ENCODE data around the gene GFRA1. TPM values are rescaled to one million over a fixed set of nuclear protein-coding genes. Genes with fewer than 3 reads are reported as not detected.

Gene GFRA1
- polyA plus RNA-seq, 3 donors = 16.7 to 22.8 (median 22.4) TPM

DNA sequence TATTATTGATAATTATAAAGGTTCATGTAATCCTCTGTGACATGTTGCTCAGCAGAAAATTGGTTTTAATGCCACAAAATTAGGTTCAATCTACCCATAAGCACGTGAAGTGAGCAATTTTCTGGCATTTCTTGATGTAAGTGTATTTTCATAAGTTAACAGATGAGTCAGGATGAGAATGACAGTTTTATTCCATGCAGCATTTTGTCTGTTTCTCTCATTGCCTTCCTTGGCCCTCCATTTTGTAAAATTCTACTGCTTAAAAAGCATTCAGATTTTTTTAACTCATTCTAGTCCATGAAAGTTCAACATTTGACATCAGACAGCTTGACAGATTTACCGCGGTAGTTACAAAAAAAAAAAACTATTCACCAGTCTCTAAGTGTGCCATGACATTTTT lies 4.0 kb upstream of the GFRA1 start:
- DNase-seq = no peak

DNA sequence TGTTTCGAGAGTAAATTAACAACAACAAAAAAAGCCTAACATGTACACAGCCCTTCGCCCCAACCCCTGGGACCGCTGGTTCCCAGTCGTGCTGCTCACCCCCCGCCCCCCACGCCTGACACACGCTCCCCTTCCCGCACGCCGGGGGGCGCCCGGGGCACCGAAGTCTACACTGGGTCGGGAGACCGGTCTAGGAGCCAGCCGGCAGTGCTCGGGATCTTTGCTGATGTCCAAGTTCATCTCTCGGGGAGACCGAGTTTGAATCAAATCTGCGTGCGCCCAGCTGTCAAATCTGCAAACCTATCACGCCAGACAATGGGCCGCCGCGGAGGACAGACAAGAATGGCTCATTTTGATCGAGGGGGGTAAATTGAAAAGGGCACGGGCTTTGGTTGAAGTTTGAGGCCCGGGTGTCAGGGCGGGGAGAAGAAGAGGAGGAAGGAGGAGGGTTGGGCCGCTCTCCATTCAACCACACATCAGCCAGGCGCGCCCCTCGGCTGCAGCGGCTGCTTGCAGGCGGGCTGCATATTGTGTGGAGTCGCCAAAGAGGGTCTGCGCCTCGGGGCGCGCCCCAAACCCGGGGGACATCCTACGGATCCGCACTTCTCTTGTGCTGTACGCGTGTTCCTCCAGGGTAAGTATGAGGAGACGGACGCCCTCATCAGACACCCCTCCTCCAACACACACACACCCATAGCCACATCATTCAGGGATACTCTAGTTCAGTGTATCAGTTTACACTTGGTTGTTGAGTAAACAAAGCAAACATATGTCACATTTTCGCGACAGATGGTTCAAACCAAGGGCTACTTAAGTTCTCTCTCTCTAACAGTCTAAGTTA lies 1.3 kb upstream of the GFRA1 start:
- DNase-seq = no peak

DNA sequence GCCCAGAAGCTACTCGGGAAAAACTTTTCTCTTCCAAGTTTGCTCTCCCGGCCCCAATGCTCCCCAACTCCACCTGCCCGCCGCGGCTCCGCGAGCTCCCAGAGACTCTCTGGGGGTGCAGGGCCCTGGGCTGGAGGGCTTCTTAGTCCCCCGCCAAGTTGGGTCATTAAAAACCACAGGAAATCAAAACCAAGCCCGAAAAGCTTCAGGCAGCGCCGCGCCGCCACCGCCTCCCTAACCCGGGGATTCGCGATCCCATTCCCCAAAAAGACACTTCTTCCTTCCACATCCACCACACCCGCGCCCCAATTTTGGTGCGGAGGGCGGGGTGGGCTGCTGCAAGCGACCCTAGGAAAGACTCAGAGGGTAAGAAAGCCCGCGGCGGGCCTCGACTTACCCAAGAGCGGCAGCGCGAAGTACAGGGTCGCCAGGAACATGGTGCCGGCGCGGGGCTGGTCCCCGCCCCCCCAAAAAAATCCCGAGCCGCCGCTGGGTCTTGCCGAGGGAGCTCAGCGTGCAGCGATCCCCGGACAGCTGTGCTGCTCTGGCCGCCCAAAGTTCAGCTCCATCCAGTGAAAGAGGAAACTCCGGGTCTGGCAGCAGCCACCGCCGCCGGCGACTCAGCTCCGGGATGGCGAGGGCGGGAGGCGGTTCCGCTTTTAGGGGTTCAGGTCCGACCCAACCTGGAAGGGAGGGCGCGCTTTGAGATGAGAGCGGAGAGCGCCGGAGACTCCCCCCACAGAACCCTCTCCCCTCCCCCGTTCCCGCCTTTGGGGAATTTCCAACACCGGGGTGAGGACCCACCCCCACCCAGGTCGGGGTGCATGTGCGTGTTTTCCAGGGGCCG lies 1.2 kb downstream of the GFRA1 start:
- no peak for DNase-seq

DNA sequence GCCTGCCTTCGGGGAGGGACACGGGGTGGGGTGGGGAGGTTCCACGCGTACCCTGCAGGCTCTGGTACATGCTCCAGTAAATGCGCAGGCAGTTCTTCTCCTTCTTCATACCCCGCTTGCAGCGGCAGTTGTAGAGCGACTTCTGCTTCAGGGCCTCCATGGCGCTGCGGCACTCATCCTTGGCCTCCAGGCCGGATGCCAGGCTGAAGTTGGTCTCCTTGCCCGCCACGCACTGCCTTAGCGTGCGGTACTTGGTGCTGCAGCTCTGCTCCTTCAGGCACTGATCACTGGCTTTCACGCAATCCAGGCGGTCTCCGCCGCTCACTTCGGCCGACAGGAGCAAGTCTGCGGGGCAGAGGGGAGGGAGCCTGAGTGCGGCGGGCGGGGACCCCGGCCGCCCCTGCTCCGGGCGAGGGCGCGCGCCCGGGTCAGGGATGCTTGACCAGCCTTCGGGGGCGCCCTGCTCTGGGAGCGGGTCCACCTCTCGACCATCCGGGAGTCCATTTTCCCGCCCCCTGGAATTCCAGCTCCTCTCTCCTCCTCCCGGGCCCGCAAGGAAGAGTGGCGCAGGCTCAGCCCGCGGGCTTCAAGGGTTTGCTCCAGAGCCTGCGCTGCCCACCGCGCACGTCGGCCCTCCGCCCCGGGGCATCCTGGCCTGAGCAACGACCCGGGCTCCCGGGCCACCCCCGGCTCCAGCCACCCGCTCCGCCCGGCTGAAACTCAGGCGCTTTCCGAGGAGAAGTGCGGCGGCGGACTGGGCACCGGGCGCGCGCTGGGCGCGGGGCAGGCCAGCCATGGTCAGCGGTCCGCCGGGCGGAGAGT lies 2.0 kb downstream of the GFRA1 start:
- no peak for DNase-seq

DNA sequence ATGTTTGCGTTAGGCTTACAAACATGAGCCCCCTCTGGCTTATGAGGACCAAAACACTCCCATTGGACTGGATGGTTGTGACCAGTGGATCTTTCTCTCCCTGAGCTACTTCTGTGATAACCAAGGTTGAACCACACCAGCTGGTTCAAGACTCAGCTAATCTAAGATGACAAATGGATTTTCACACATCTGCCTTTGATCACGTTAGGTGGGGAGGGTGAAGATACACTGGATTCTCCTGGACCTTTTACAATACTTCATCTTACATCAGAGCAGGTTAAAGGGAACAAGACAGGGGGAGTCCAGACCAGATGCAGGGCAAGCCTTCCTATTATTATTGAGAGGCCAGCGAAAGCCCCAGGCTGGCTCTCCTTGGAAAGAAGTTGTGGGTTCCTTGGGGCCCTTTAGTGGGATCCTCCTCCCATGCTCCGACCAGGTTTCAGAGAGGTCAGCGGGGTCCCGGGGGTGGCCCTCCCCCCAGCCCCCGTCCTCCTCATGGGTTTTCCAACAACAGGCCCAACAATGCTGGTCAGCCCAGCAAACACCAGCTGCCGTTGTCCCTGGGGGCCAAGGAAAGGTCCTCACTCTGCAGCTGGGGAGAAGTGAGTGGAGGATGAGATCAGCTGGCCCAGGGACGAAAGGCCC lies 2.8 kb downstream of the GFRA1 start:
- no peak for DNase-seq

DNA sequence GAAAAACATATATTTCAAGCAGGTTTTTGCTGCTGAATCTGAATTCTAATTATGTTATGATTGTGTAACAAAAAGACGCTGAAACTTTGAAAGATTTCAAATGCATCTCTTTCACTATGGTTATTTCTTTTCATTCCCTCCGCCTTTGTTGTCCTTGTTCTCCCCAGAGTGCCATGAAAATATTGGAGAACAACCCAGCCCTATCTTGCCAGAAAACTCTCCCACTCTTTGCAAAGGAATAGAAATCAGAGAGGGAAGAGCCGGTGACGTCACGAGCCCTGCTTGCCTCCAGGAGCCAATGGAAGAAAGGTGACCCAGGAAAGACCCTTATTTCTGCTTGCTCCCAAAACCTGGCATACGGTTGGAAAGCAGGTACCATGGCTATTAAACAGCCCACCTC lies 3.4 kb downstream of the GFRA1 start:
- no peak for DNase-seq

DNA sequence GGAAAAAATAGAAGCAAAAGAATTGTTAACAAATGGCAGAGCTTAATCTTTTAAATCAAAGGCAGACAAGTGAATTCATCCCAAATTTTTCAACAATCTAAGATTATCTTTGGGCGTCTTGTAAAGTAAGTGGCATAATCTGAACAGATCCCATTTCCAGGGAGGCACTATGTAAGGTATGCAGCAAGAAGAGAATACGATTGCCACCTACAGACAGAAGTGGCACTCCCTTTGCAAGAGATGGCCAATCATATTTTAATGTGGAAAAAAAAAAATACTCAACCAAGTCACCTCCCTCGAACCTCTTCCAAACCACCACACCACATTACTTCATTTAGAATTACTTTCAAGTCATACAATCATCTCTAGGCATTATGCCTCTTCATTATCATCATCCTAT lies 4.0 kb downstream of the GFRA1 start:
- DNase-seq = no peak

DNA sequence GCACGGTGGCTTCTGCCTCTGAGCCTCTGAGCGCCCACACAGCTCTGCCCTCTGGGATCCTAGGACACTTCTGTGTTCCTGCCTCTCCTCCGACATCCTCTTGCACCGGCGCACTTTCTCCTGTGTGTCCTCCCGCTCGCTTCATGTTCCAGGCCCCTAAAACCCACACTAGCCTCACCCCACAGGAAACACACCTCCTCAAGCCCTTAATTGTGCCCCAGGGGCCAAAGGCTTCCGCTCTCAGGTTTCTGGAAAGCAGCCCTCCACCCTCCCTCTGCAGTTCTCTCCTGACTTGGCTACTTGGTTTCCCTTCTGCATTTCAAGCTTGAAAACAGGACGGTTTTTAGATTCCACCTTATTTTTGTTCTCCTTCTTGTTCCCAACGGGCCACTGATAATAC lies 7.3 kb downstream of the GFRA1 start:
- DNase-seq = no peak

DNA sequence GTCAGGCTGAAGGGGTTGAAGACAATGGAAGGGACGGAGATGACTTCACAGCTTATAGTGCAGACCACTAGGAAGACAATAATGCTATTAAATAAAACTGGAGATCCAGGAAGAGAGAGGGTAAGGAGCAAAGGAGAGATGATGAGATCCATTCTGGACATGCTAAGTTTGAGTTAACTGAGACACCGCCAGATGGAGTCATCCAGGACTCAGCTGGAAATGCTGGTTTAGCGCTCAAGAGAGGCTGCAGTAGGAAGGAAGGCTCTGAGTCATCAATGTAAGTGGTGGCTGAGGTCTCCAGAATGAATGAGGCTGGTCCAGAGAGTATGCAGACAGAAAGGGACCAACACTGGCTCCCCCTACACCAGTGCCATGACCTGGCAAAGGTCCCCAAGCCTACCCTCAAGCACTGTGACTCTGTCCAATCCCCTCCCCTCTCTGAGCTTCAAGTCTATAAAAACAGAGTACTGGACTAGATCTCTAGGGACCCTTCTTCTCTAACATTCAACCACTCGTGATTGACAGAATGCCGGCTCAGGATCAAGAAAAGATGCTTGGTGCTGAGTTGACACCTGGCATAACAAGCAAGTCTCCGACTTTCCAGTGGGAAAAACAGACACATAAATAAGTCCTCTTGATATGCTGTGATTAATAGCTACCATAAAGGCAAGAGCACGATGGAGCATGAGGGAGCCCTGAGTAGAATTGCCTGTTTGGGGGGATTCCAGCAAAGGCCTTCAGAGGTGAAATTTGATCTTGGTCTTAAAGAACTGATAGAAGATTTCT lies 8.9 kb downstream of the GFRA1 start:
- no peak for DNase-seq

DNA sequence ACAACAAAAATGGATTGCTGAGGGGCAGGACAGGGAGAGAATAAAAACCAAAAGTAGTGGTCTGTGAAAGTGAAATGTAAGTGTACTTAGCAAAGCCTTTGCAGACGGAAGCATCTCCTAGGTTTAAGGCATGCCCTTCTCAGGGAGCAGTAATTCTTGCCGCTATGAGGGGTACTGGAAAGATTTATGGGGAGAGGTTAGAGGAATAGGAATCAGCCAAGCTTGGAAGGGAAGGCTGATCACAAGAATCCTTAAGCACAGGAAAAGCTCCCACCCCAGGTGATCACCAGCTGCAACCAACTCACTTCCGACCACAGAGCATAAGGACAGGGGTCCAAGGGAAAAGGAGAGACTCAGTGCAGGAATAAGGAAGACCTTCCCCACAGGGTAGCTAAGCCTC lies 10.3 kb downstream of the GFRA1 start:
- DNase-seq = no peak

DNA sequence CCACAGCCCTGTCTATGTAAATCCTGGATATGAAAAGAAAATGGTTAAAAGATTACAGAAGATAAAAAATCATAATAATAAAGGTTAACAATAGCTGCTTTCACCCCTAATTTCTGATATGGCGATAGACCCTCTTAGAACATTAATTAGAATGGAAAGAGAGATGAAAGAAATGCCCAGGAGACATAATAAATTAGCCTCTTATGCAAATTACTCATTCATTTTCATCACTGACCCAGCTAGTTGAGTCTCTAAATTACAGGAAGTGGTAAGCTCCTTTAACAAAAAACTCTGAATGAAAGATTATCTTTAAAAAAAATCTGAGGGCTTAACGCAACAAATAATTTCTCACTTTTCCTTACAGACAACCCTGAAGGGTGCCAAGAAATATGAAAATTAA lies 12.4 kb downstream of the GFRA1 start:
- no peak for DNase-seq

DNA sequence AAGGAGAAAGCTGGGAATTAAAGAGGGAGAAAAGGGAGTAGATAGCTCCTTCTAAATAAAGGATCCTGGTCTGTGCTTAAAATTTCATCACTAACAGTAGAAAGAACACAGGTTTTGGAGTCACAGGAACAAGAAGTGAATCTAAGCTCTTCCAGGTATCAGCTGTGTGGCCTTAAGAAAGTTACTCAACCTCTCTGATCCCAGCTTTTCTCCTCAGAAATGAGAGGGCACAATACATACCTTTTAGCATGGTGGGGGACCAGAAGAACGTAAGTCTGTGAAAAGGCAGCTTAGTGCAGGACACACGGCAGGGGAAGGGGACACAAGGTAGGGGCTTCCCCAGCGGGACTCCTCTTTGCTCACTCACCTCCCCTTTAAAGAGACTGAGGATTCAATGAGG lies 13.4 kb downstream of the GFRA1 start:
- no peak for DNase-seq

DNA sequence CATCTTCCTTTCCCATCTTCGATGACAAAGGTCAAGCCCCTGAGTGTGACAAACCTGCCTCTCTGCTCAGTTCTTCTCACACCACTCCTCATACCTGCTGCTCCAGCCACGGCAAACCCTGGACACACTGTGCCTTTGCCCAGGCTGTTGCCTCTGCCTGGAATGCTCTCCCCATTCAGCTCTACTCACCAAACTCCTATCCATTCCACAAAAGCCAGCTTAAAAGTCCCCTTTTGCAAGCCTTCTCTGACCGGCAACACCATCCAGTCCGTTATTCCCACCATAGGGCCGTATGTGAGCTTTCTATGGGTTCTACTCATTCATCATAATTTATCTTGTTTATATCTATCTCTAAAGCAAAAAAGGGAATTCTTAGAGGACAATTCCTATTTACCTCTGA lies 15.2 kb downstream of the GFRA1 start:
- no peak for DNase-seq

DNA sequence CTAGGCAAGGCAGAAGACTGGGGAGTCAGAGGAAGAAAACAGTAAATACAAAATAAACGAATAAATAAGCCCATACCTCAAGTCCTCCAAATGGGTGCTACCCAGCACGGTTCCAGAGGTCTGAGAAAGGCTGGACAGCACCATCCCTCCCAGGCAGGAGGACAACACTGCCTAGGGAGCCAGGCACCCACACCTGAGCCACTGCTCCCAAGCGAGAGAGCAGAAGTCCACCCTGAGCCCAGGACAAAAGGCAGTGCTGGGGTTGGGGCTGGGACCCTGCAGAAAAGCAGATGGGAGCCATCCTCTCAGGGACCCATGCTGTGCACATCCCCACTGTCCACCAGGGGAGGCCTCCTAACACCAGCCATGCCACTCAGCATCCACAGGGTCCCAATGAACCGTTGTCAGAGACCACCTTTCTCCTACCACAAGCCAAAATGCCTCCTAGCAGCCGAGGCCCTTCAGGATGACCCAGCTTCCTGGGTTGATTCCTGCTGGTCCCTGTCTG lies 16.2 kb downstream of the GFRA1 start:
- DNase-seq = no peak

DNA sequence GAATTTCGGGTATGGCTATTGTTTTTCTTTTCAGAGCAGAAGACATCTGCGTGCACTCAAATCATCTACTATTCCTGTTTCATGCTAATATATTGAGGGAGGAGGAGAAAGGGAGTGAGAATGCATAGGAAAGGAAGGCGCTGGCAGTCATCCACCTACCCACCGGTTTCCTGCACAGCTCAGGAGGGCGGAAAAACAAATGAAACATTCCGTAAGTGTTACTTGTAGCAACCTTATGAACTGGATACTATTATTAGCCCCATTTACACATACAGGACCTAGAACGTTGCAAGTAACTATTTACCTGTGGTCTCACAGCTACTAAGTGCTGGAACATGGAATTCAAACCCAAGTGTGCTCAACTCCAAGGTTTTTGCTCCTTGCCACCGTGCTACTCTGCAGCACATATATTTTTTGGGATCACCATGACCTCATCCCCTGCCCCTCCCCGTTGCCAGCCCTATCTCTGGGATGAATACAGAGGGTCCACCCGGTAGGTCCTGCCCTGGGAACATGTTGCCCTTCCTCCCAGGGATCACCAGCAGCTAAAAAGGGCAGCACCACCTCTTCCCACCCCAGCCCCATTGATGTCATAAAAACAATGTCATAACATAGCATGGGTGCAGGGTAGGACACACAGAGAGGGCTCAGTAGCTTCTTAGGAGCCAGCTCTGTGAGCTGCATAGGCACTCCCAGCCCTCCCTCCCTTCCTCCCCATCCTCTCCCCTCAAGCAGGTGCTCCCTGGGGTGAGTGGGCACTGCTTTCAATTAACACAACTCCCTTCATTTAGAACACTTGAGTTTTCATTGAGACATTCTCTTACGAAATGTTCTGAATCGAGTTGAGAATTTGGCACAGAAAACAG lies 16.9 kb downstream of the GFRA1 start:
- no peak for DNase-seq

DNA sequence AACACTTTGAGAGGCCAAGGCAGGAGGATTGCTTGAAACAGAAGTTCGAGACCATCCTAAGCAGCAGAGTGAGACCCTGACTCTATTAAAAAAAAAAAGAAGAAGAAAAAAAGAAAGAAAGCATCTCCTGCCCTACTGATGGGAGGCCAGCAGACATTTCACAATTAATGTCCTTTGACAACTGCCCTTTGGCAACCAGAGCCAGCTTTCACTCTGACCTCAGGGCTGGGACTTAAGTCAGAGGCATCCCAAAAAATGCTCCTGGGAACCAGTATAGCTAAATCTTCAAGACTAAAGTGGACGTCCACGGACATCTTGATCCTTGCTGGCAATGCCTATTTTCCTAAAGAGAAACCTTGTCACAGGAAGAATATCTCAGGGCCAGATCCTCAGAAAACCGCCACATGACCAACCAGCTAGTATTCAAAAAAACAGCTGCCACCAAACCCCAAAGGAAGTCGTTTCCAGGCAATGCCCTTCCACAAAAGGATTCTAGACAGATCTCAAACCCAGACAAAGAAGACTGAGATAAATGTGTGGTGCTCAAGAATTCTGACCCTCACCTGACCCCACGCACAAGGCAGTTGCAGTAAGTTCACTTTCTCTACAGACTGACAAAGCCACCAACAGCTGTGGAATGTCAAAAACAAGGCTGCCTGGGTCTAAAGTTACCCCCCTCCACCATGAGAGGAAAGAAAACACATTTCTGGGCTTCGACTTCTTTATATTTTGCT lies 18.4 kb downstream of the GFRA1 start:
- DNase-seq = peak; percentile 82

DNA sequence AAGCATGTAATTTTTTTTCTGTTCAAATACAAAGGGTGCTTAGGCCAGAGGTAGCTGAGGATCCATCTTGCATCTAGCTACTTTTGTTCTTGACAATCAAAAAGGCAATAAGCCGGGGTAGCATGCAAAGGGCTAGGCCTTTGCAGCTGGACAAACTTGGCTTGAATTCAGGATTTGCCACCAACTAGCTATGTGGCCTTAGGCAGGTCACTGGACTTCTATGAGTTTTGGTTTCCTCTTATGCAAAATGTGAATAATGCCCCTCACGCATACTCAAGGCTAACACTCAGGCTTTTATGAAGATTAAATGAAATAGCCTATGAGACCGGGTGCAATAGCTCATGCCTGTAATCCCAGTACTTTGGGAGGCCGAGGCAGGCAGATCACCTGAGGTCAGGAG lies 19.3 kb downstream of the GFRA1 start:
- no peak for DNase-seq

DNA sequence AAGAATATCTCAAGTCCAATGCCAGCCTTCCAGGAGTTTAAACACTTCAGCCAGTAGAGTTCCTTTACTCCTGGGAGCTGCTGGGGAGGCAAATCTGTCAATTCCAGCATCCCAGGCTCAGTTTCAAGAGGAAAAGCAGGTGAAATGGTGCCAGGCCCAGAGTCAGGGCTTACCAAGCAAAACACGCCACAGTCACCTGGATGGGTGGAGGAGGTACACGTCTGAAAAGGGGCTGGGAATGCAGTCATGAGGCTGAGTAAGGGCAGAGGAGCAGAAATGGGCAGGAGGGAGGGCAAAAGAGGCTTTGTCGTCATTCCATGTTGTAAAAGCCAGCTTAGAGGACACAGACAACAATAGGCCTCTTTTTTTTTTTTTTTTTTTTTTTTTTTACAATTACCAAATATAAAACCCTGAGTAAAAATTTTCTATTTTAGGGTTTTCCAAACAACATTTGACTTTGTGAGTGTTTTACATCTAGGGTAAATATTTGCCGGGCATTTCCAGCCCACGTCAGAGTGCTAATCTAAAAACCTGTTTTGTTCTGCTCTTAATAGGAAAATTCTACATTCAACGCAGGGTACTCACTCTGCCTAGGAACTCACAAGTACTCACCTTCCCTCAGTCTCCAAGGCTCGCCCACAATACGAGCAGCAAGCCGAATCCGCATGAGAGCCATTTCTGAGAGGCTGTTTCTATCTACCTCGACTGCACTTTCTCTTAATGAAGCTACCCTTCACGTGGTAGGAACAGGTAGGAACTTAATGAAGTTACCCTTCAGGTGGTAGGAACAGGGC lies 21.2 kb downstream of the GFRA1 start:
- no peak for DNase-seq
